DMS53 (cell line): ENCODE data around the gene SPSB1.
A peak's percentile ranks its signal among the peaks of the same experiment; 100 is the strongest.

Source experiments
- DNase-seq: peaks from one replicate; lab custom pipeline; 2025; lab: John Stamatoyannopoulos, UW

The SPSB1 gene

GRCh38 chr1:9260059-9260766 lies 32.5 kb upstream of the SPSB1 start:
- peak; percentile 41 for DNase-seq

- no peak for DNase-seq
These were observed 31.2 kb upstream of the SPSB1 start for GRCh38 chr1:9261496-9261895.

GRCh38 chr1:9262096-9262986 lies 30.4 kb upstream of the SPSB1 start:
- no peak for DNase-seq

GRCh38 chr1:9263276-9263855 lies 29.3 kb upstream of the SPSB1 start:
- DNase-seq, result no peak

- no peak for DNase-seq
These were observed 28.5 kb upstream of the SPSB1 start for GRCh38 chr1:9263984-9264872.

- no peak for DNase-seq
These were observed 27.7 kb upstream of the SPSB1 start for GRCh38 chr1:9265037-9265436.

- DNase-seq, result no peak
These were observed 26.7 kb upstream of the SPSB1 start for GRCh38 chr1:9265968-9266367.

- DNase-seq, result no peak
These were observed 25.4 kb upstream of the SPSB1 start for GRCh38 chr1:9267352-9267686.

GRCh38 chr1:9267827-9268581 lies 24.7 kb upstream of the SPSB1 start:
- DNase-seq, result no peak

GRCh38 chr1:9269078-9269501 lies 23.6 kb upstream of the SPSB1 start:
- peak; percentile 47 for DNase-seq

- no peak for DNase-seq
These were observed 23.0 kb upstream of the SPSB1 start for GRCh38 chr1:9269721-9270120.

GRCh38 chr1:9270290-9270883 lies 22.3 kb upstream of the SPSB1 start:
- DNase-seq, result peak; percentile 59

GRCh38 chr1:9271283-9271682 lies 21.4 kb upstream of the SPSB1 start:
- DNase-seq, result no peak

GRCh38 chr1:9271861-9272595 lies 20.7 kb upstream of the SPSB1 start:
- DNase-seq, result no peak

GRCh38 chr1:9273177-9273576 lies 19.5 kb upstream of the SPSB1 start:
- DNase-seq, result no peak

GRCh38 chr1:9275161-9275560 lies 17.5 kb upstream of the SPSB1 start:
- no peak for DNase-seq

- peak; percentile 97 for DNase-seq
These were observed 17.1 kb upstream of the SPSB1 start for GRCh38 chr1:9275567-9276034.

- no peak for DNase-seq
These were observed 14.6 kb upstream of the SPSB1 start for GRCh38 chr1:9278116-9278515.

- DNase-seq, result no peak
These were observed 14.0 kb upstream of the SPSB1 start for GRCh38 chr1:9278585-9279153.
